ENCODE results near the gene TAS2R38. TPM values are rescaled to one million over a fixed set of nuclear protein-coding genes. Genes with fewer than 3 reads are reported as not detected.

The TAS2R38 gene
- total RNA-seq, 1 experiment from 2014 or later = not detected

DNA sequence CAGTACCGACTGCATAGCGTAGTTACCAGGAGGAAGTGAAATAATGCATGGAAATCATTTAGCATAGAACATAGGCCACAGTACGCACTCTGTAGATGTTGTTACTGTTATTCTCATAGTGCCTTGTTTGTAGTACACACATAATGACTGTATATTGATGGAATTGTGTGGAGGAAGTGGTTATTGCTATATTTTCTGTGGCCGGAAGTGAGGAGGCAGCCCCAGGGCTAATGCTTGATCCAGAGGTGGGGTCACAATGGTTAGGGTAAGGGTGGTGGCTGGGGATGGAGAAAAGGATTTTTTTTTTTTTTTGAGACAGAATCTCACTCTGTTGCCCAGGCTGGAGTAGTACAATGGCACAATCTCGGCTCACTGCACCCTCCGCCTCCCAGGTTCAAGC is 17.6 kb upstream of the TAS2R38 start:
- H4K5ac ChIP-seq (ENCODE audit: insufficient read length, low read depth, low read length) = no peak overlapping the region
- no peaks in the 10 kb centered on the region for H4K20me1 ChIP-seq (ENCODE audit: control insufficient read depth, insufficient read depth, insufficient read length)
- no peak overlapping the region for H4K8ac ChIP-seq (replicated peaks; ENCODE audit: insufficient read length, low read depth, low read length)
- Mint-ChIP-seq H3K36me3 (ENCODE audit: insufficient read depth in 1 of 3, low read depth in 3 of 3) (peaks cover 0 to 7% (median 2%) of the 10 kb centered on the region in 3 experiments; a peak in 2 of 7 replicates), H3K27me3 (ENCODE audit: low read depth) (peaks cover 3% of the 10 kb centered on the region; the same call in 1 of the 2 replicates), H3K9me3 (peaks cover 0 to 2% of the 10 kb centered on the region in 2 experiments; a peak in 1 of 5 replicates), H3K4me1 (peaks cover 6 to 8% of the 10 kb centered on the region in 2 experiments), H3K27ac (no peak overlapping the region), H3K4me3 (no peak overlapping the region)
- no peak overlapping the region for H3K9ac ChIP-seq (ENCODE audit: extremely low read depth, insufficient read length, low read length)
- DNase-seq = no peak
- H3K56ac ChIP-seq (ENCODE audit: insufficient read length, low read depth, low read length) = no peak overlapping the region
- H2BK120ac ChIP-seq (ENCODE audit: low read depth, low read length, poor library complexity, severe bottlenecking) = no peak overlapping the region
- H3K27ac ChIP-seq (ENCODE audit: insufficient read length, low read depth, low read length) = no peak overlapping the region
- H2AK5ac ChIP-seq (ENCODE audit: insufficient read length, low read length) = no peak overlapping the region
- no peak overlapping the region for H2BK20ac ChIP-seq (ENCODE audit: low read depth, low read length, poor library complexity, severe bottlenecking)
- H3K79me2 ChIP-seq (ENCODE audit: insufficient read depth, low read length) = no peaks in the 10 kb centered on the region
- no peak overlapping the region for H3K14ac ChIP-seq (ENCODE audit: insufficient read depth, low read length)
- H2BK12ac ChIP-seq (ENCODE audit: insufficient read length, low read depth, low read length) = no peak overlapping the region
- H3K18ac ChIP-seq (ENCODE audit: insufficient read length, low read depth, low read length) = no peak overlapping the region
- H3K9me3 ChIP-seq (ENCODE audit: control insufficient read depth, low read depth, low read length) = no peaks in the 10 kb centered on the region
- H3K23me2 ChIP-seq (ENCODE audit: insufficient read length, low read depth, low read length, poor library complexity, severe bottlenecking) = no peaks in the 10 kb centered on the region
- no peak overlapping the region for H2AFZ ChIP-seq (ENCODE audit: low read length)
- H3K23ac ChIP-seq (ENCODE audit: insufficient read length, low read depth, low read length) = no peak overlapping the region
- H2BK15ac ChIP-seq (ENCODE audit: low read depth, low read length) = no peak overlapping the region
- H3K4ac ChIP-seq (ENCODE audit: low read depth, low read length) = no peak overlapping the region
- H2BK5ac ChIP-seq (ENCODE audit: insufficient read length, low read length) = no peak overlapping the region
- H3K4me2 ChIP-seq (ENCODE audit: insufficient read depth, insufficient read length, low read length) = no peak overlapping the region
- H3K27me3 ChIP-seq (ENCODE audit: insufficient read depth, low read length) = no peaks in the 10 kb centered on the region
- no peak for TF ChIP-seq CTCF (conservative IDR thresholded peaks at IDR 0.05)
- H3K79me1 ChIP-seq (ENCODE audit: insufficient read depth, low read depth, low read length, poor library complexity, severe bottlenecking) = no peaks in the 10 kb centered on the region
- no peaks in the 10 kb centered on the region for H3K4me1 ChIP-seq (ENCODE audit: insufficient read depth, low read length)
- no peak overlapping the region for H3T11ph ChIP-seq (ENCODE audit: low read length)
- no CpG with 5 or more reads among the region's 6 CpGs for WGBS (ENCODE audit: extremely low coverage, insufficient read length, low lambda C conversion rate)
- H4K91ac ChIP-seq (ENCODE audit: insufficient read length, low read depth, low read length) = no peak overlapping the region

All from H9 (cell line).